CD14-positive monocyte (primary cell): ENCODE measurements around the gene CNN3. TPM values are rescaled to one million over a fixed set of nuclear protein-coding genes. Genes with fewer than 3 reads are reported as not detected.

Source experiments
- DNase-seq, 3 donors: peaks; one replicate each; pipeline ENCODE4 v3.0.0-alpha.2; 2011 to 2022
- H2AFZ ChIP-seq: 2 replicates; pipeline ENCODE4 v1.6.0; 2012; ENCODE audit warnings: mild to moderate bottlenecking, low read depth, low read length, inconsistent platforms; ENCODE audit not compliant: insufficient read depth, poor library complexity, severe bottlenecking
- H3K27ac ChIP-seq, 2 donors: 1 replicate in 1 of 2; 2 replicates in 1 of 2; pipeline ENCODE4 v1.5.1; 2012 to 2013; ENCODE audit warnings: low read length in 2 of 2, control low read depth in 1 of 2, inconsistent platforms in 1 of 2, low read depth in 1 of 2, mild to moderate bottlenecking in 1 of 2
- H3K27me3 ChIP-seq, 2 donors: one replicate each; pipeline versions ENCODE4 v1.6.0 to v1.6.1; 2011 to 2013; ENCODE audit warnings: low read length in 2 of 2; ENCODE audit not compliant: control insufficient read depth in 2 of 2, insufficient read depth in 2 of 2
- H3K36me3 ChIP-seq, 2 donors: replicated peaks in 1 of 2; 1 replicate in 1 of 2; 2 replicates in 1 of 2; pipeline versions ENCODE4 v1.5.1 to v1.6.1; 2012 to 2013; ENCODE audit warnings: low read length in 2 of 2, control low read depth in 1 of 2, inconsistent platforms in 1 of 2, mild to moderate bottlenecking in 1 of 2; ENCODE audit not compliant: insufficient read depth in 2 of 2, control insufficient read depth in 1 of 2
- H3K4me1 ChIP-seq, 2 donors: 1 replicate in 1 of 2; 2 replicates in 1 of 2; pipeline versions ENCODE4 v1.5.1 to v1.6.1; 2012 to 2013; ENCODE audit warnings: low read length in 2 of 2, control low read depth in 1 of 2, inconsistent platforms in 1 of 2, mild to moderate bottlenecking in 1 of 2, moderate library complexity in 1 of 2; ENCODE audit not compliant: insufficient read depth in 2 of 2, control insufficient read depth in 1 of 2
- H3K4me2 ChIP-seq: replicated peaks from 2 replicates; pipeline ENCODE3; 2012; ENCODE audit warnings: low read length, moderate library complexity, mild to moderate bottlenecking; ENCODE audit not compliant: poor library complexity, severe bottlenecking; ENCODE audit errors: extremely low read depth
- H3K4me3 ChIP-seq, 3 experiments: fragments of 200-600 bp in 1 of 3; sonication (generic) in 1 of 3; replicated peaks in 1 of 3; 1 replicate in 2 of 3; 2 replicates in 1 of 3; pipeline ENCODE4 v1.5.1; 2011 to 2013; ENCODE audit warnings: low read length in 3 of 3, mild to moderate bottlenecking in 3 of 3, control low read depth in 2 of 3, low read depth in 2 of 3, inconsistent platforms in 1 of 3, moderate library complexity in 1 of 3
- H3K79me2 ChIP-seq: 2 replicates; pipeline ENCODE4 v1.6.0; 2012; ENCODE audit warnings: mild to moderate bottlenecking, control low read depth, inconsistent platforms, low read length, moderate library complexity; ENCODE audit not compliant: insufficient read depth
- H3K9ac ChIP-seq: 2 replicates; pipeline ENCODE4 v1.6.0; 2017; ENCODE audit warnings: low read length, mild to moderate bottlenecking; ENCODE audit not compliant: insufficient read depth, poor library complexity, severe bottlenecking
- H3K9me3 ChIP-seq, 2 donors: replicated peaks in 1 of 2; 1 replicate in 1 of 2; 2 replicates in 1 of 2; pipeline versions ENCODE4 v1.5.1 to v1.6.1; 2012 to 2013; ENCODE audit warnings: low read length in 2 of 2, control low read depth in 1 of 2; ENCODE audit not compliant: control insufficient read depth in 1 of 2, insufficient read depth in 1 of 2
- H4K20me1 ChIP-seq: 2 replicates; pipeline ENCODE4 v1.6.0; 2012; ENCODE audit warnings: mild to moderate bottlenecking, low read length, control low read depth, moderate library complexity; ENCODE audit not compliant: insufficient read depth
- H3K27ac Mint-ChIP-seq, 7 donors: one replicate each; pipeline ENCODE4 v1.8.0; 2020; ENCODE audit warnings: mild to moderate bottlenecking in 7 of 7, mixed read lengths in 7 of 7, moderate library complexity in 6 of 7, inconsistent platforms in 2 of 7
- H3K27me3 Mint-ChIP-seq, 3 donors: one replicate each; pipeline ENCODE4 v1.8.0; 2021 to 2022; ENCODE audit warnings: low read depth in 3 of 3, mild to moderate bottlenecking in 3 of 3, mixed read lengths in 3 of 3, moderate library complexity in 3 of 3, inconsistent platforms in 1 of 3
- H3K36me3 Mint-ChIP-seq, 2 donors: one replicate each; pipeline ENCODE4 v1.8.0; 2020; ENCODE audit warnings: mixed read lengths in 2 of 2, inconsistent platforms in 1 of 2, mild to moderate bottlenecking in 1 of 2
- H3K4me1 Mint-ChIP-seq: one replicate; pipeline ENCODE4 v1.8.0; 2020; ENCODE audit warnings: mild to moderate bottlenecking, mixed read lengths
- H3K4me3 Mint-ChIP-seq, 2 donors: one replicate each; pipeline ENCODE4 v1.8.0; 2020; ENCODE audit warnings: mild to moderate bottlenecking in 2 of 2, mixed read lengths in 2 of 2, moderate library complexity in 1 of 2
- H3K9me3 Mint-ChIP-seq, 7 donors: one replicate each; pipeline ENCODE4 v1.8.0; 2020 to 2022; ENCODE audit warnings: mixed read lengths in 7 of 7, mild to moderate bottlenecking in 6 of 7, moderate library complexity in 6 of 7, inconsistent platforms in 2 of 7
- WGBS: methylation state at CpG from one replicate; pipeline ENCODE4 v1.1.5; 2013; ENCODE audit warnings: missing lambda C conversion rate; ENCODE audit not compliant: insufficient coverage; 5-methylcytosine and 5-hydroxymethylcytosine counted together
- intact Hi-C, 2 donors: fragments of 100-400 bp; cut with micrococcal nuclease; formaldehyde crosslinking; loops; one replicate each; pipeline versions ENCODE4 v1.15.0 to v1.15.1; 2023
- polyA plus RNA-seq, 3 donors: library from polyadenylated mRNA; depleted of rRNA in 1 of 3; unstranded in 2 of 3; stranded (reverse) in 1 of 3; fragments of 300-500 nt in 2 of 3; fragments of >200 nt in 1 of 3; fragmentation: Illumina TruSeq in 2 of 3; gene quantifications; 1 replicate in 2 of 3; 2 replicates in 1 of 3; pipeline ENCODE4 v1.2.3, GENCODE V29; 2012 to 2021
- TF ChIP-seq, protein P1 (sequence below): fragments of 200-600 bp; IDR thresholded peaks from one replicate; pipeline ENCODE4 v1.8.0; 2022; ENCODE audit warnings: antibody characterized with exemption, mild to moderate bottlenecking

Gene CNN3
- polyA plus RNA-seq, 3 donors = 0.08 to 0.09 (median 0.08) TPM

GRCh38 chr1:94872771-94873495 is 54.0 kb downstream of the CNN3 start:
- TF ChIP-seq, protein P1, sequence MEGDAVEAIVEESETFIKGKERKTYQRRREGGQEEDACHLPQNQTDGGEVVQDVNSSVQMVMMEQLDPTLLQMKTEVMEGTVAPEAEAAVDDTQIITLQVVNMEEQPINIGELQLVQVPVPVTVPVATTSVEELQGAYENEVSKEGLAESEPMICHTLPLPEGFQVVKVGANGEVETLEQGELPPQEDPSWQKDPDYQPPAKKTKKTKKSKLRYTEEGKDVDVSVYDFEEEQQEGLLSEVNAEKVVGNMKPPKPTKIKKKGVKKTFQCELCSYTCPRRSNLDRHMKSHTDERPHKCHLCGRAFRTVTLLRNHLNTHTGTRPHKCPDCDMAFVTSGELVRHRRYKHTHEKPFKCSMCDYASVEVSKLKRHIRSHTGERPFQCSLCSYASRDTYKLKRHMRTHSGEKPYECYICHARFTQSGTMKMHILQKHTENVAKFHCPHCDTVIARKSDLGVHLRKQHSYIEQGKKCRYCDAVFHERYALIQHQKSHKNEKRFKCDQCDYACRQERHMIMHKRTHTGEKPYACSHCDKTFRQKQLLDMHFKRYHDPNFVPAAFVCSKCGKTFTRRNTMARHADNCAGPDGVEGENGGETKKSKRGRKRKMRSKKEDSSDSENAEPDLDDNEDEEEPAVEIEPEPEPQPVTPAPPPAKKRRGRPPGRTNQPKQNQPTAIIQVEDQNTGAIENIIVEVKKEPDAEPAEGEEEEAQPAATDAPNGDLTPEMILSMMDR = no peak
- H3K4me1 Mint-ChIP-seq = peaks cover 4% of the 10 kb centered on the region
- no peak overlapping the region for H3K4me3 Mint-ChIP-seq
- H3K36me3 Mint-ChIP-seq = no peaks in the 10 kb centered on the region
- Histone ChIP-seq H3K4me3 (no peak overlapping the region), H3K4me2 (no peak overlapping the region), H3K79me2 (no peaks in the 10 kb centered on the region), H3K9me3 (no peaks in the 10 kb centered on the region), H2AFZ (no peak overlapping the region), H3K27me3 (no peaks in the 10 kb centered on the region), H4K20me1 (no peaks in the 10 kb centered on the region), H3K27ac (no peak overlapping the region), H3K9ac (no peak overlapping the region), H3K4me1 (no peaks in the 10 kb centered on the region), H3K36me3 (no peaks in the 10 kb centered on the region)
- no peak for DNase-seq
- H3K27me3 Mint-ChIP-seq = peaks cover 6 to 8% (median 7%) of the 10 kb centered on the region in 3 donors
- H3K27ac Mint-ChIP-seq = no peak overlapping the region
- 100% methylated on average over 1 of the region's 4 CpGs for WGBS
- peaks cover 0 to 4% (median 0%) of the 10 kb centered on the region in 7 donors for H3K9me3 Mint-ChIP-seq
- intact Hi-C loops = no loop called here

- Histone ChIP-seq H3K9me3 (no peaks in the 10 kb centered on the region), H3K27ac (no peak overlapping the region), H3K27me3 (no peaks in the 10 kb centered on the region), H3K4me1 (no peaks in the 10 kb centered on the region), H3K79me2 (no peaks in the 10 kb centered on the region), H3K36me3 (no peaks in the 10 kb centered on the region), H3K9ac (no peak overlapping the region), H4K20me1 (no peaks in the 10 kb centered on the region), H3K4me3 (no peak overlapping the region), H2AFZ (no peak overlapping the region), H3K4me2 (no peak overlapping the region)
- WGBS = 100% methylated on average over 1 of the region's 2 CpGs
- no peak for DNase-seq
- intact Hi-C loops = no loop called here
- no peaks in the 10 kb centered on the region for H3K36me3 Mint-ChIP-seq
- H3K27ac Mint-ChIP-seq = no peak overlapping the region
- no peak overlapping the region for H3K4me3 Mint-ChIP-seq
- peaks cover 2 to 8% (median 3%) of the 10 kb centered on the region in 3 donors for H3K27me3 Mint-ChIP-seq
- TF ChIP-seq, protein P1 = no peak
- peaks cover 0 to 2% (median 0%) of the 10 kb centered on the region in 7 donors for H3K9me3 Mint-ChIP-seq
- peaks cover 2% of the 10 kb centered on the region for H3K4me1 Mint-ChIP-seq
Measured at GRCh38 chr1:94871031-94871430, 55.9 kb downstream of the CNN3 start.
